IPS-20b (cell line): Measurements from ENCODE around the gene VPS13D.
"Not testable (repeated sequence)": the region's sequence is repeated elsewhere in the genome, so short reads cannot be mapped to it uniquely, and the experiment has no call there.

ENCODE experiments used
- H3K27ac ChIP-seq: one replicate; pipeline ENCODE4 v1.5.1; 2013; ENCODE audit warnings: low read length
- H3K27me3 ChIP-seq: 2 replicates; pipeline ENCODE4 v1.6.1; 2013; ENCODE audit warnings: mild to moderate bottlenecking, low read length, inconsistent platforms; ENCODE audit not compliant: insufficient read depth
- H3K36me3 ChIP-seq: 2 replicates; pipeline ENCODE4 v1.6.1; 2013; ENCODE audit warnings: low read depth, mild to moderate bottlenecking, inconsistent platforms, low read length, moderate library complexity; ENCODE audit not compliant: insufficient read depth
- H3K4me1 ChIP-seq: 2 replicates; pipeline ENCODE4 v1.6.1; 2013; ENCODE audit warnings: mild to moderate bottlenecking, control low read depth, inconsistent platforms, low read length, moderate library complexity; ENCODE audit not compliant: insufficient read depth
- H3K4me3 ChIP-seq: 2 replicates; pipeline ENCODE4 v1.5.1; 2013; ENCODE audit warnings: mild to moderate bottlenecking, low read length, inconsistent platforms
- H3K9ac ChIP-seq: 2 replicates; pipeline ENCODE4 v1.6.1; 2013; ENCODE audit warnings: low read depth, mild to moderate bottlenecking, inconsistent platforms, low read length, moderate library complexity
- H3K9me3 ChIP-seq: 2 replicates; pipeline ENCODE4 v1.6.1; 2013; ENCODE audit warnings: mild to moderate bottlenecking, low read depth, low read length, inconsistent platforms; ENCODE audit not compliant: insufficient read depth

VPS13D gene

DNA sequence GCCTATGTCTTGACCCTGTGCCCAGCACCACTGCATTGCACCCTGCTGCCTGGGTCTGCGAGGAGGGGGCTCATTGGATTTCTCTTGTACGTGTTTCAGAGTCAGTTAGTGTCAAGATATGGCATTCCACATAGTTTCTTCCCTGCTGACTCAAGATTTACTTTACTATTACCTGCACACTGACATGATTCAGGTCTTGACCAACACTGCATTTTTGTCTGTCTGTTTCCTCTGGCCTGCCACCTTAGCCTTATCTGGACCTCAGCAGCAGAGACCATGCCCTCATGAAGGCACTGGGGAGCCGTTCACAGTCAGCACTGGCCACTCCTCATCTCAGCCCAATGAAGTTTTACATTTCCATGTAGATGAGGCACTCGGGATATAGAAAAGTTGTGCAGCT, 232.8 kb downstream of the VPS13D start:
- Histone ChIP-seq H3K27ac (no peak overlapping the region), H3K4me3 (no peak overlapping the region), H3K4me1 (no peaks in the 10 kb centered on the region), H3K9me3 (no peaks in the 10 kb centered on the region), H3K36me3 (0 out of 2 replicates have a peak, but pooled peaks cover 5% of the 10 kb centered on the region), H3K27me3 (no peaks in the 10 kb centered on the region), H3K9ac (no peak overlapping the region)

DNA sequence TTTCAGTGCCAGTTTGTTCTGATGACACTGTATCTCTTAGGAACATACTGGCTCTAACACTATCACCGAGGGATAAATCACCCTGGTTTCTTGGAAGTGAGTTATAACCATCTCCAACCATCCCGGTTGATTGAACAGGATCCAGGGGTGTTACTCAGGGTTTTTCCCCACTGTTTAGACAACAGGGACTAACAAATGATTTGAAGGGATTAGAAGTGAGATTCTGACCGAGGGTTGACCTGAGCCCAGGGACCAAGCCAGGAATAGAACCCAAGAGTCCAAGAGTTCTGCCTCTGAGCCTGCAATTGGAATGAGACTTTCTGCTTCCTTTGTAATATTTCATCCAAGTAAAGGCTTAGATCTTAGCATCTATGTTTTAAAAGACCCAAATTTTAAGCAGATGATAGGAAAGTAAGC, 234.2 kb downstream of the VPS13D start:
- H3K36me3 ChIP-seq = 0 out of 2 replicates have a peak, but pooled peaks cover 5% of the 10 kb centered on the region
- H3K9me3 ChIP-seq = no peaks in the 10 kb centered on the region
- no peak overlapping the region for H3K4me3 ChIP-seq
- H3K4me1 ChIP-seq = no peaks in the 10 kb centered on the region
- H3K9ac ChIP-seq = no peak overlapping the region
- H3K27ac ChIP-seq = no peak overlapping the region
- H3K27me3 ChIP-seq = no peaks in the 10 kb centered on the region

DNA sequence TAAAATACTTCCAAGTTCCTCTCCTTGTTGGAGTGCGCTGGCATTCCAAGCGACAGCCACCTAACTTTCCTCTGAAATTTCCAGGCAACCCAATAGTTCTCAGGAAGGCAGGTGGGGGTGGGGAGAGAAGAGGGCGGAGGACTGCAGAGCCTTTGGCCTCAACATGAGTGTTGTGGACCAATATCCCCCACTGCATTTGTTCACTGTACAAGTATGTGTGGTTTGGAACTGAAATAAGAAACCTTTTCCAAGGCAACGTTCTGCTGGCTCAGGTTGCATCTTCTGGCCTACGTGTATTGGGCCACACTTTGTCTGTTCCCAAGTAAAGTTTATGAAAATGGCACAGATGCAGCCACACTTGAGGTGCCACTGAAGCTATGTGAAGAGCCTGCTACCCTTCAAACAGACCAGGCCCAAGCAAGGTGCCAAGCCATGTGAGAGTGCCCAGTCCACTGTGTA, 234.8 kb downstream of the VPS13D start:
- H3K4me3 ChIP-seq = no peak overlapping the region
- no peaks in the 10 kb centered on the region for H3K27me3 ChIP-seq
- 0 out of 2 replicates have a peak, but pooled peaks cover 5% of the 10 kb centered on the region for H3K36me3 ChIP-seq
- H3K9me3 ChIP-seq = no peaks in the 10 kb centered on the region
- H3K27ac ChIP-seq = no peak overlapping the region
- no peaks in the 10 kb centered on the region for H3K4me1 ChIP-seq
- no peak overlapping the region for H3K9ac ChIP-seq

DNA sequence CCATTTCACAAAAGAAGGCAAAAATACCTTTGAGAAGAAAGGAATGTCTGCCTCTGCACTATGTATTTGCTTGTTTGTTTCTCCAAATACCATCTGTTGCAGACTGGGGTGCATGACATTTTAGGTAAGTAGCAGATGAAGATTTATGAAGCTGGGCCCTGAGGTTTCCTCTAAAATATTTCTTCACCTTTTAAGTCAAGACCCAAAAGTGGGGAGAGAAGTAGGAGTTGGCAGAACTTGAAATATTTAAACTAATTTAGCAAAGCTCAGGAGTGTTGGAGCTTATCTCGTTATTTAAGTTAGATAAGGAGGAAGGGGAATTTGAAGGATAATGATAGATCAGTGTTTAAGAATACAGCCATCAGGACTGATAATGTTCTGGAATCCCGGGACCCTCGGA, 235.3 kb downstream of the VPS13D start:
- no peak overlapping the region for H3K27ac ChIP-seq
- no peaks in the 10 kb centered on the region for H3K27me3 ChIP-seq
- H3K4me3 ChIP-seq = no peak overlapping the region
- H3K36me3 ChIP-seq = 0 out of 2 replicates have a peak, but pooled peaks cover 5% of the 10 kb centered on the region
- H3K9ac ChIP-seq = no peak overlapping the region
- no peaks in the 10 kb centered on the region for H3K9me3 ChIP-seq
- no peaks in the 10 kb centered on the region for H3K4me1 ChIP-seq

DNA sequence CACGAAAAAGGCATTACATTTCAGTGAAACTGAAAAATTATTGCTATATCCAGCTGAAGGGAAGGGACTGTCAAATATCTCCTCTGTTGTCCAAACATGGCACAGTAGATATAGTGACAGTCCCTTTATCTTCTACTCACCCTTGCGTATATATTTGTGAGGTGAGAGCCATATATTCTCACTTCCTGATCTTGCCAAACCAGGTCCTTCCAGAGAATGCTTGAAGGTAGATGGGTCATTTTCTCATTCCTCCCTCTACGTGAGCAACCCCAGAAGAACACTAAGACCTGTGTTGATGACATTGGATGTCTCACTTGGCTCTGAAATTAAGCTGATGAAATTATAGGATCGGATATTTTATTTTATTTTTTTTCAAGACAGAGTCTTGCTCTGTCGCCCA, 237.0 kb downstream of the VPS13D start:
- H3K36me3 ChIP-seq = 0 out of 2 replicates have a peak, but pooled peaks cover 5% of the 10 kb centered on the region
- no peak overlapping the region for H3K9ac ChIP-seq

DNA sequence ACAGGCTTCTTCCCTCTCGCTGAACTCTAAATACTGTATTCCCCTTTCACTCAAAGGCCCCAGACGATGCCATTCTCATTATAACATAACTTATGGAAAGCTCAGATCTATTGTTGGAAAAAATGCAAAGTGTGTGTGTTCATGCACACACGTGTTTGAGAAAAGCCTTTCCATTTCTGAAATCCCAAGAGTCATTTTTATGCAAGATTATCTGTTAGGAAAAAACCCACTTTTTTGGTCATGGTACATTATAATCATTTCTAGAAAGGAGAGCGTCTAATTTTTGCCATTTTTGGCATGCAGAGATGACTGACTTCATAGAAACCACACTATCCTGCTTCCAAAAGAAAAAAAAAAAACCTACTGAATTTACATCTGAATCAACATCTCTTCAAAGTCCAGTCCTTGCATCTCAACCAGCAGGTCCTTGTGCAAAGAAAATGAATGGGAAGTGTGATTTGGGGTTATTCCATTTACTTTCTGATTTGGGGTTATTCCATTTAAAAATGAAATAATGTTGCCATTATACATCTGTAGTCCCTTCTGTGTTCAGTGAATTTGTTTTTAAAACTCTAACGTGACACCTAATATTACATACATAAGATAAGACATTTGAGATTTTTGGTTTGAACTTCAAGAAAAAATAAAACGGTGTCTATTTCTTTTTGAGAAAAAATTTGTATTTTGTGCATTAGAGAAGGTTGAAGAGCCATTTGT, 237.9 kb downstream of the VPS13D start:
- Histone ChIP-seq H3K36me3 (0 out of 2 replicates have a peak, but pooled peaks cover 5% of the 10 kb centered on the region), H3K9ac (no peak overlapping the region), H3K27ac (no peak overlapping the region), H3K27me3 (no peaks in the 10 kb centered on the region), H3K4me3 (no peak overlapping the region), H3K4me1 (no peaks in the 10 kb centered on the region), H3K9me3 (no peaks in the 10 kb centered on the region)

More for the DNA sequence above, 237.0 kb downstream of the VPS13D start:
- no peak overlapping the region for H3K27ac ChIP-seq
- H3K9me3 ChIP-seq = no peaks in the 10 kb centered on the region
- H3K4me3 ChIP-seq = no peak overlapping the region
- H3K27me3 ChIP-seq = no peaks in the 10 kb centered on the region
- H3K4me1 ChIP-seq = no peaks in the 10 kb centered on the region

DNA sequence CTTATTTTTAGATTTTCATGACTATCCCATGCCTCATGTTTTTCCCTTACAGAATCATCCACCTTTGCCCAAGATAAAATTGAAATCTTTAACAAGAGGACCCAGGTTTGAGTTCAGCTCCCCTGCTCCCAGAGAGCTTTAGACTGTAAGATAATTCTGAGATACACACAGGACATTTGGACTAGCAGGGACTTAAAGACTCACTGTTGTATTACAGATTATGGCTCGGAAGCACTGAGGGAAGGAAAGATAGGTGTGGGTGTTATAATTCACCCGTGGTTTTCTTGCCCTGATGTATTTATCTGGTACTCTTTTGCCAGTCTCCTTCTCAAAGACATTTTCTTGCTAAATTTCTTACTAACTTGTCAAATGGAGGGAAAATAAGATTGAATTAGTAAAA, 238.5 kb downstream of the VPS13D start:
- Histone ChIP-seq H3K36me3 (0 out of 2 replicates have a peak, but pooled peaks cover 5% of the 10 kb centered on the region), H3K27ac (no peak overlapping the region), H3K9me3 (0 out of 2 replicates have a peak, but pooled peaks cover under 1% of the 10 kb centered on the region), H3K27me3 (no peaks in the 10 kb centered on the region), H3K4me1 (no peaks in the 10 kb centered on the region), H3K4me3 (no peak overlapping the region), H3K9ac (no peak overlapping the region)

DNA sequence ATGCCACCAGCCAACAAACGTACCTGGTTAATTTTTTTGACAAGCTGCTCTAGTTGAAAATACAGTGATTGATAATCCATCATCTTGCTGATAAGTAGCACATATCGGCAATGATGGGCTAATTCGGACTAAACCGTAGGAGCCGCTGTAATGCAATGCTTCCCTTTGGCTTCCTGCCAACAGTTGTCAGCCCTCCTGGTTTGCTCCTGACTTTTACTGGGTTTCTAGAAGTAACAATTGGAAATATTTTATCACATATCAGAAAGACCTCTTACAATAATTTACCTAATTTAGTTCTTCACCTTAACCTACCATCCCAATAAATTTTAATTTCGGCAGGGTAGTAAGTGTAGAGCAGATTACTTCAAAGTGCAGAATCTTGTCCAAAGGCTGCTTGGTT, 239.7 kb downstream of the VPS13D start:
- peaks cover 13% of the 10 kb centered on the region; the same call in 1 of the 2 replicates for H3K9me3 ChIP-seq
- H3K36me3 ChIP-seq = 0 out of 2 replicates have a peak, but pooled peaks cover 5% of the 10 kb centered on the region
- H3K4me1 ChIP-seq = no peaks in the 10 kb centered on the region
- H3K27ac ChIP-seq = no peak overlapping the region
- no peaks in the 10 kb centered on the region for H3K27me3 ChIP-seq
- no peak overlapping the region for H3K4me3 ChIP-seq
- no peak overlapping the region for H3K9ac ChIP-seq

DNA sequence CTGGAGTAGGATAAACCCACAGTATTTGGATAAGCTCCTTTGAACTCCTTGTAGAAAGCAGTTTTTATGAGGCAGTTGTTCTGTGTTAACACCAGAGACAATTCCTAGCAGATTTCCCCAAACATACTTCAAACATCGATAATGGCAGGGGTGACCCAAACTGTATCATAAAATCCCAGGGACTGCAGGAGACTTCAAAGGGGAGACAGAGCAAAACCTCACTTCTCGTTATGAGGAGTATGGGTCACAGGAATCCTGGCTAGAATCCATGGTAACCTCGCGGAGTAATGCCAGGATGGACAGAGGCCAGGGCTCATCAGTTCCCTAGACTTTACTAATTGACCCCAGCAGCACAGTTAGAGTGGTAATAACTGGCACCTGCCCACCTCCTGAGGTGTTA, 240.2 kb downstream of the VPS13D start:
- Histone ChIP-seq H3K4me1 (no peaks in the 10 kb centered on the region), H3K9ac (no peak overlapping the region), H3K9me3 (peaks cover 15% of the 10 kb centered on the region; the same call in 1 of the 2 replicates), H3K27ac (no peak overlapping the region), H3K27me3 (no peaks in the 10 kb centered on the region), H3K36me3 (0 out of 2 replicates have a peak, but pooled peaks cover 4% of the 10 kb centered on the region), H3K4me3 (no peak overlapping the region)

DNA sequence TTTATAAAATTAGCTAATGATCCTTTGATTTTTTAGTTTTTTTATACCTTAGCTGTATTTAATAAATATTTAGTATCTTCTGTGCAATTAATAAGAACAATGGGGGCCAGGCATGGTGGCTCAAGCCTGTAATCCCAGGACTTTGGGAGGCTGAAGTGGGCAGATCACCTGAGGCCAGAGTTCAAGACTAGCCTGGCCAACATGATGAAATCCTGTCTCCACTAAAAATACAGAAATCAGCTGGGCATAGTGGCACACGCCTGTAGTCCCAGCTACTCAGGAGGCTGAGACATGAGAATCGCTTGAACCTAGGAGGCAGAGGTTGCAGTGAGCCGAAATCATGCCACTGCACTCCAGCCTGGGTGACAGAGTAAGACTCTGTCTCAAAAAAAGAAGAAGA, 241.1 kb downstream of the VPS13D start:
- H3K4me1 ChIP-seq, H3K9ac ChIP-seq, H3K27me3 ChIP-seq, H3K4me3 ChIP-seq, H3K36me3 ChIP-seq, H3K27ac ChIP-seq: not testable (repeated sequence)
- H3K9me3 ChIP-seq = peaks cover 15% of the 10 kb centered on the region; the same call in 1 of the 2 replicates

DNA sequence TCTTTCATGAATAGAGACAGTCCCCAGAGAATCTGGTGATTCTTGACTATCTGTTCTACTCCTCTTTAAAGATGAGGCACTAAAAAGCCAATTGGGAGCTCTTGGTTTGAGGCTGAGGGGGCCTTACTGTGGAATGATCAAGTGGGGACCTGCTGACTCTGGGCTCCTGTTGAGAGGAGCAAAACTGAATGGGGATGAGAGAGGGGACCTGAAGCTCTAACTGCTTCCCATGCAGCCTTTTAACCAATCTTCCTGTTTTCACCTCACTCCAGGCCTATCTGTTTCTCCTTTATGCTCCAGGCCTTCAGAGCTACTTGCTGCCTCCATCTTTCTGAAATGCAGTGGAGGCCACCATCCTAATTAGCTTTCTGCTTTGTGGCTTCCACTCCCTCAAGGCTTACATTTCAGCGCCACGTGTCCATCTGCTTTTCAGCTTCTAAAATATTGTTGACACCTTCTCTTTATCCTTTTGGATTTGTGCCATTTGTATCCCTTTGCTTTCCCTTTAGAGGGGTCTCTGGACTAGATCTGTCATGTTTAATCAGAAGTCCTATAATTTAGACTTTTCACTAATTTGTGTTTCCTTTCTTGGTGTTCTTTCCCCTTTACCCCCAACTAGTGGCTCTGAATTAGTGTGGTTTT, 242.4 kb downstream of the VPS13D start:
- Histone ChIP-seq H3K9ac (no peak overlapping the region), H3K27ac (no peak overlapping the region), H3K9me3 (peaks cover 15% of the 10 kb centered on the region; the same call in 1 of the 2 replicates), H3K4me1 (no peaks in the 10 kb centered on the region), H3K36me3 (no peaks in the 10 kb centered on the region), H3K4me3 (no peak overlapping the region), H3K27me3 (no peaks in the 10 kb centered on the region)
